RWPE2 (cell line): Measurements from ENCODE around the gene SUGCT.

Experiments used
- ATAC-seq: fragments of 200-7000 bp; cut with Tn5 transposase; 3 replicates; pipeline ENCODE4 v1.9.1; 2021; ENCODE audit warnings: low read depth
- DNase-seq: peaks from one replicate; pipeline ENCODE4 v3.0.0-alpha.2; 2020; ENCODE audit warnings: low spot score
- H3K27ac ChIP-seq: fragments of 450-650 bp; 2 replicates; pipeline ENCODE4 v1.5.1; 2017; ENCODE audit warnings: mild to moderate bottlenecking; ENCODE audit not compliant: poor library complexity, severe bottlenecking
- H3K27me3 ChIP-seq: fragments of 250-450 bp; sonication (Bioruptor Pico); 2 replicates; pipeline ENCODE4 v1.5.1; 2021; ENCODE audit warnings: mild to moderate bottlenecking, moderate library complexity; ENCODE audit not compliant: insufficient read depth, poor library complexity, severe bottlenecking
- H3K36me3 ChIP-seq: fragments of 250-450 bp; sonication (Bioruptor Pico); 2 replicates; pipeline ENCODE4 v1.5.1; 2020; ENCODE audit warnings: low read depth, mild to moderate bottlenecking, moderate library complexity
- H3K4me1 ChIP-seq: fragments of 250-450 bp; sonication (Bioruptor Pico); 2 replicates; pipeline ENCODE4 v1.5.1; 2021; ENCODE audit warnings: mild to moderate bottlenecking, moderate library complexity; ENCODE audit not compliant: insufficient read depth, poor library complexity, severe bottlenecking
- H3K4me3 ChIP-seq: fragments of 250-450 bp; sonication (Bioruptor Pico); 2 replicates; pipeline ENCODE4 v1.5.1; 2021; ENCODE audit warnings: mild to moderate bottlenecking, moderate library complexity; ENCODE audit not compliant: severe bottlenecking
- H3K9me3 ChIP-seq: fragments of 250-450 bp; sonication (Bioruptor Pico); 2 replicates; pipeline ENCODE4 v1.5.1; 2021; ENCODE audit warnings: mild to moderate bottlenecking, moderate library complexity; ENCODE audit not compliant: severe bottlenecking
- TF ChIP-seq, protein P1 (sequence below): fragments of 450-650 bp; IDR thresholded peaks from one replicate; pipeline ENCODE4 v1.5.1; 2017; ENCODE audit warnings: mild to moderate bottlenecking, moderate library complexity; ENCODE audit not compliant: poor library complexity, severe bottlenecking

The SUGCT gene

DNA sequence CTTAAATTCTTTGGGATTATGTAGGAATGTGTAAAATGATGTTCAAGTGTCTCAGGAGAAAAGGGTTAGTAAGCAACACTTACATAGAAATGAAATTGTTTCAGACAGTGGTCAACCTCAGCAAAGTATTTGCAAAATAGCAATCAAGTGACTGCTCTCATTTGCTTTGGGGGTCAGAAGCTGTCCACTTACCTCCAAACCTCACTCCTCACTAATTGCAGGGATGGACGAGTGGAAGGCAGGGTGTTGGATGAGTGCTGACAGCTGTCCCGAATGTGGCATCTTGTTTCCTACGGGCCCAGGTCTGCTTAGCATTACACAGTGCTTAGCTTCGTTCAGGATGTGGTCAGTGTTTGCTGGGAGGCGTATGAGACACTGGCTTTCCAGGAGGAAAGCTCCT lies 437.0 kb downstream of the SUGCT start:
- Histone ChIP-seq H3K27me3 (no peaks in the 10 kb centered on the region), H3K4me3 (no peak overlapping the region), H3K9me3 (no peaks in the 10 kb centered on the region), H3K36me3 (no peaks in the 10 kb centered on the region), H3K4me1 (peaks cover 4% of the 10 kb centered on the region), H3K27ac (no peak overlapping the region)
- DNase-seq (no peak), ATAC-seq (peak; percentile 31; the same call in 1 of the 3 replicates)
- TF ChIP-seq, protein P1, sequence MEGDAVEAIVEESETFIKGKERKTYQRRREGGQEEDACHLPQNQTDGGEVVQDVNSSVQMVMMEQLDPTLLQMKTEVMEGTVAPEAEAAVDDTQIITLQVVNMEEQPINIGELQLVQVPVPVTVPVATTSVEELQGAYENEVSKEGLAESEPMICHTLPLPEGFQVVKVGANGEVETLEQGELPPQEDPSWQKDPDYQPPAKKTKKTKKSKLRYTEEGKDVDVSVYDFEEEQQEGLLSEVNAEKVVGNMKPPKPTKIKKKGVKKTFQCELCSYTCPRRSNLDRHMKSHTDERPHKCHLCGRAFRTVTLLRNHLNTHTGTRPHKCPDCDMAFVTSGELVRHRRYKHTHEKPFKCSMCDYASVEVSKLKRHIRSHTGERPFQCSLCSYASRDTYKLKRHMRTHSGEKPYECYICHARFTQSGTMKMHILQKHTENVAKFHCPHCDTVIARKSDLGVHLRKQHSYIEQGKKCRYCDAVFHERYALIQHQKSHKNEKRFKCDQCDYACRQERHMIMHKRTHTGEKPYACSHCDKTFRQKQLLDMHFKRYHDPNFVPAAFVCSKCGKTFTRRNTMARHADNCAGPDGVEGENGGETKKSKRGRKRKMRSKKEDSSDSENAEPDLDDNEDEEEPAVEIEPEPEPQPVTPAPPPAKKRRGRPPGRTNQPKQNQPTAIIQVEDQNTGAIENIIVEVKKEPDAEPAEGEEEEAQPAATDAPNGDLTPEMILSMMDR, result no peak

DNA sequence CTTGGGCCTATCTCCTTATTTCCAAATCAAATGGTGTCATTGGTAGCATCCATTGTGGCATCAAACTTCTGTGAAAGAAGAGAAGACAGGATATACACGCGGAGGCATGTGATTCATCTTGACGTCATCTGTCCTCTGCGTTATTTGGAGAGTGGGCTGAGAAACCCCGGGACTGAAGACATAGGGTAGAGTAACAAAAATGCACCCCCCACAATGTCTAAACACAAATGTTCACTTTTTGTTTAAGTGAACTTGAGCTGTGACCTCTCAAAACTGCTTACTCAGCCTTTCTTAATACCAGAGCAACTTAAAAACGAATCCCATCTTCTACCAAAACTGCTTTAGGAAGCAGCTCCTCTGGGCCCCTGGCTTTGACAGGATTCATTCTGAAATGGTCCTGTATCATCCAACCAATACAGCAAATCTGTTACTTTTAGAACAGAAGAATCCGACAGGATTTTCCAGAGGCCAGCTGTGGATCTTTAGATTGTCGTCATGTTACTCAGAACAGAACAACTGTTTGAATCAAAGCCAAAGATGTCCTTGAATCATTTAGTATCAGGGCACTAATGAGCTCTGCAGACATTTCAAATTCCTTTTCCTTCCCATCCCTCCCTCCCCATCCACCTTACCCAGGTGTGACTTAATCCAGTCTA lies 438.1 kb downstream of the SUGCT start:
- TF ChIP-seq, protein P1, result no peak
- ATAC-seq (no peak), DNase-seq (no peak)
- H3K27ac ChIP-seq, result no peak overlapping the region
- H3K27me3 ChIP-seq, result no peaks in the 10 kb centered on the region
- peaks cover 4% of the 10 kb centered on the region for H3K4me1 ChIP-seq
- no peak overlapping the region for H3K4me3 ChIP-seq
- no peaks in the 10 kb centered on the region for H3K9me3 ChIP-seq
- no peaks in the 10 kb centered on the region for H3K36me3 ChIP-seq

DNA sequence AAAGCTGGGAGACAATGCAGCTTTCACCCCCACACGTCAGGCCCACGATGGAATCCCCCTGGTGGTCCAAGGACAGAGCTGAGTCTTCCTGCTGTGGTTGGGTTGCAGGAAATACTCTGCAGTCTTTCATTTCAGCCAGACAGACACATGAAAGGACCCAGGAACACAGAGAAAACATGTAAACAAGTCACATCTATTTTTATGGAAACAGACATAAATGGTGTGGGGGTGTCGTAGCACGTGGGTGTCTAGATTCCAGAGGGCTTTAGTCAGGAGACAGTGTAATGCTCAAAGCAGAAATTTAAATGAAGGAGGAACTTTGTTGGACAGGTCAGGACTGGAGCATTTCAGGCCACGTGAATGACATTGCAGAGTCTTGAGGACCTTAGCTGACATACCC lies 444.6 kb downstream of the SUGCT start:
- no peak overlapping the region for H3K27ac ChIP-seq
- no peaks in the 10 kb centered on the region for H3K9me3 ChIP-seq
- ATAC-seq, result no peak
- no peak overlapping the region for H3K4me3 ChIP-seq
- no peak for DNase-seq
- H3K27me3 ChIP-seq, result no peaks in the 10 kb centered on the region
- TF ChIP-seq, protein P1, result no peak
- no peaks in the 10 kb centered on the region for H3K36me3 ChIP-seq
- no peaks in the 10 kb centered on the region for H3K4me1 ChIP-seq

DNA sequence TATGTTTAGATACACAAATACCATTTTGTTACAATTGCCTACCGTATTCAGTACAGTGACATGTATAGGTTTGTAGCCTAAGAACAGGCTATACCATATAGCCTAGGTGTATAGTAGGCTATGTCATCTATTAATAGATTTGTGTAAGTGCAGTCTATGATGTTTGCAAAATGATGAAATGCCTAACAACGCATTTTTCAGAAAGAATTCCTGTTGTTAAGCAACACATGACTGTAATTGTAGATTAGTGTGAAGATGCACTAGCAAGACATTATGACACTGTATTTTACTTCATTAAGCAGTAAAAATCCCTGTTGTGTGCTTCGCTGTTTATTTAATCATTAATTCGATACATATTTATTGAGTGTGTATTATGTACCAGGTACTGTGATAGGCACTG lies 446.0 kb downstream of the SUGCT start:
- TF ChIP-seq, protein P1, result no peak
- Histone ChIP-seq H3K36me3 (no peaks in the 10 kb centered on the region), H3K9me3 (no peaks in the 10 kb centered on the region), H3K4me3 (no peak overlapping the region), H3K4me1 (peaks cover 8% of the 10 kb centered on the region), H3K27ac (no peak overlapping the region), H3K27me3 (no peaks in the 10 kb centered on the region)
- ATAC-seq (no peak), DNase-seq (no peak)

DNA sequence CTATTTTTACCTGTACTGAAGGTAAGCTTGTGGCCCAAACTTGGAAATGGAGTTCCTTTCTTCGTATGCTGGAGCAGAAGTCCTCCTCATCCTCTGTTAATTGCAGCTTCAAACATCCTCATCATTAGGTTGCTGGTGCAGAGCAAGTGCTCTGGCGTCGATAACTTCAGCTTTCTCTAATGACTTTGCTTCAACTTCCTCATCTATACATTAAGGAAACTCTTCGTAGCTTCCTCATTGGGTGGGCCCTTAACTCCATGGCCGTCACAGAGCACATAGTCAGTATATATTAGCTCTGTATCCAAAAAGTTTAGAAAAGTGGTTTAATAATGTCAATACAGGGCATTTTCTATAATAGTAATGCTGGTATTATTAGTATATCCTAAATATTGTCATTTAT lies 447.7 kb downstream of the SUGCT start:
- H3K36me3 ChIP-seq, result no peaks in the 10 kb centered on the region
- H3K27me3 ChIP-seq, result no peaks in the 10 kb centered on the region
- H3K9me3 ChIP-seq, result no peaks in the 10 kb centered on the region
- TF ChIP-seq, protein P1, result no peak
- DNase-seq (no peak), ATAC-seq (no peak)
- H3K27ac ChIP-seq, result no peak overlapping the region
- peaks cover 13% of the 10 kb centered on the region for H3K4me1 ChIP-seq
- no peak overlapping the region for H3K4me3 ChIP-seq
